Suprapubic skin (tissue), 4 donors: Measurements from ENCODE around the gene KCNIP3. TPM values are rescaled to one million over a fixed set of nuclear protein-coding genes. Genes with fewer than 3 reads are reported as not detected.
"Not testable (repeated sequence)": the region's sequence is repeated elsewhere in the genome, so short reads cannot be mapped to it uniquely, and the experiment has no call there.

Experiments used
- DNase-seq, 2 donors: peaks; one replicate each; pipeline ENCODE4 v3.0.0-alpha.2; 2019; ENCODE audit warnings: low spot score in 2 of 2
- H3K27ac ChIP-seq: fragments of 200-600 bp; sonication (generic); one replicate; pipeline ENCODE4 v1.5.1; 2019
- H3K27me3 ChIP-seq: fragments of 200-600 bp; sonication (generic); one replicate; pipeline ENCODE4 v1.5.1; 2019
- H3K36me3 ChIP-seq: fragments of 200-600 bp; sonication (generic); one replicate; pipeline ENCODE4 v1.5.1; 2019
- H3K4me1 ChIP-seq: fragments of 200-600 bp; sonication (generic); one replicate; pipeline ENCODE4 v1.5.1; 2019
- H3K4me3 ChIP-seq: fragments of 200-600 bp; sonication (generic); one replicate; pipeline ENCODE4 v1.5.1; 2019; ENCODE audit warnings: mild to moderate bottlenecking
- H3K9me3 ChIP-seq: fragments of 200-600 bp; sonication (generic); one replicate; pipeline ENCODE4 v1.5.1; 2019
- CTCF ChIP-seq, 2 donors: fragments of 200-600 bp in 1 of 2; fragments of 450-650 bp in 1 of 2; sonication (generic) in 1 of 2; IDR thresholded peaks; one replicate each; pipeline ENCODE4 v1.5.1; 2016 to 2019; ENCODE audit warnings: antibody characterized with exemption in 2 of 2, mild to moderate bottlenecking in 1 of 2, moderate library complexity in 1 of 2
- EP300 ChIP-seq: sonication (generic); formaldehyde crosslinking; IDR thresholded peaks from one replicate; pipeline ENCODE4 v1.6.1; 2017; ENCODE audit warnings: antibody characterized with exemption
- POLR2A ChIP-seq, 2 donors: fragments of 450-650 bp; IDR thresholded peaks; one replicate each; pipeline ENCODE4 v1.6.1; 2017; ENCODE audit warnings: antibody characterized with exemption in 2 of 2, mild to moderate bottlenecking in 2 of 2, moderate library complexity in 2 of 2
- POLR2AphosphoS5 ChIP-seq, 3 donors: sonication (generic); formaldehyde crosslinking; IDR thresholded peaks; one replicate each; pipeline ENCODE4 v1.6.1; 2017; ENCODE audit warnings: antibody characterized with exemption in 3 of 3
- WGBS: methylation state at CpG from one replicate; pipeline ENCODE4 v1.1.5; 2018; 5-methylcytosine and 5-hydroxymethylcytosine counted together
- total RNA-seq, 4 donors: library from RNA; depleted of rRNA; stranded (reverse); fragments of >200 nt; gene quantifications; one replicate each; pipeline ENCODE4 v1.1.0, GENCODE V29; 2016

The KCNIP3 gene
- total RNA-seq, 4 donors from 2014 or later = 7.1 to 21.6 (median 13.6) TPM

GRCh38 chr2:95401480-95401879 lies 104.3 kb downstream of the KCNIP3 start:
- 77% methylated on average over 9 of the region's 9 CpGs for WGBS
- Histone ChIP-seq H3K4me1 (peaks cover 23% of the 10 kb centered on the region), H3K9me3 (no peaks in the 10 kb centered on the region), H3K27me3 (no peaks in the 10 kb centered on the region), H3K27ac (no peak overlapping the region), H3K36me3 (no peaks in the 10 kb centered on the region), H3K4me3 (peak overlapping the region; percentile 71)
- TF ChIP-seq EP300 (no peak), CTCF (IDR thresholded peaks at IDR 0.05) (no peak), POLR2AphosphoS5 (IDR thresholded peaks at IDR 0.05) (no peak), POLR2A (IDR thresholded peaks at IDR 0.05) (no peak)
- no peak for DNase-seq

- peak overlapping the region; percentile 71 for H3K4me3 ChIP-seq
- not testable (repeated sequence) for H3K9me3 ChIP-seq, DNase-seq, H3K36me3 ChIP-seq, H3K27me3 ChIP-seq
- peaks cover 23% of the 10 kb centered on the region for H3K4me1 ChIP-seq
- 0% methylated on average over 2 of the region's 10 CpGs for WGBS
- peak overlapping the region; percentile 63 for H3K27ac ChIP-seq
These were observed 104.8 kb downstream of the KCNIP3 start for GRCh38 chr2:95402004-95402369.

GRCh38 chr2:95402370-95403203 lies 105.4 kb downstream of the KCNIP3 start, which contains the start of gene FAHD2A:
FAHD2A (plus strand) TSS chr2:95402708; CDS start chr2:95405559, 2,851 bp downstream.
- H3K9me3 ChIP-seq = no peaks in the 10 kb centered on the region
- H3K36me3 ChIP-seq = peaks cover 8% of the 10 kb centered on the region
- WGBS = 0% methylated on average over 19 of the region's 64 CpGs
- TF ChIP-seq EP300 (no peak), POLR2A (IDR thresholded peaks at IDR 0.05) (peak in 1 of 2 donors; percentile 27), POLR2AphosphoS5 (IDR thresholded peaks at IDR 0.05) (peak in 2 of 3 donors; percentile 47 to 70)
- H3K4me3 ChIP-seq = peak within 1 kb of the TSS; percentile 71
- peak within 1 kb of the TSS; percentile 63 for H3K27ac ChIP-seq
- no peaks in the 10 kb centered on the region for H3K27me3 ChIP-seq
- H3K4me1 ChIP-seq = peaks cover 23% of the 10 kb centered on the region
- peak; percentile 97 to 99 for DNase-seq

- Histone ChIP-seq H3K27ac (peak overlapping the region; percentile 63), H3K4me3 (peak overlapping the region; percentile 71), H3K4me1 (peaks cover 23% of the 10 kb centered on the region)
- DNase-seq, H3K9me3 ChIP-seq, H3K36me3 ChIP-seq, H3K27me3 ChIP-seq: not testable (repeated sequence)
- 3% methylated on average over 5 of the region's 5 CpGs for WGBS
These were observed 106.1 kb downstream of the KCNIP3 start for GRCh38 chr2:95403204-95403721.

GRCh38 chr2:95403824-95404223 lies 106.7 kb downstream of the KCNIP3 start:
- DNase-seq = not testable (repeated sequence)

GRCh38 chr2:95404676-95405075 lies 107.5 kb downstream of the KCNIP3 start:
- DNase-seq, H3K27me3 ChIP-seq, H3K9me3 ChIP-seq, H3K27ac ChIP-seq, H3K4me3 ChIP-seq: not testable (repeated sequence)
- WGBS = 87% methylated on average over 3 of the region's 3 CpGs
- Histone ChIP-seq H3K36me3 (peaks cover 16% of the 10 kb centered on the region), H3K4me1 (peaks cover 23% of the 10 kb centered on the region)

More at GRCh38 chr2:95403824-95404223, 106.7 kb downstream of the KCNIP3 start:
- H3K27ac ChIP-seq, H3K9me3 ChIP-seq, H3K27me3 ChIP-seq: not testable (repeated sequence)
- WGBS = 79% methylated on average over 5 of the region's 5 CpGs
- H3K36me3 ChIP-seq = peaks cover 15% of the 10 kb centered on the region
- H3K4me3 ChIP-seq = peak overlapping the region; percentile 71
- peaks cover 23% of the 10 kb centered on the region for H3K4me1 ChIP-seq

GRCh38 chr2:95411239-95411638 lies 114.1 kb downstream of the KCNIP3 start:
- 90% methylated on average over 3 of the region's 5 CpGs for WGBS

GRCh38 chr2:95414015-95414594 lies 117.0 kb downstream of the KCNIP3 start:
- WGBS = 53% methylated on average over 9 of the region's 9 CpGs
- H3K4me1 ChIP-seq, H3K9me3 ChIP-seq, H3K4me3 ChIP-seq, H3K36me3 ChIP-seq, H3K27me3 ChIP-seq, H3K27ac ChIP-seq: not testable (repeated sequence)
- DNase-seq = peak; percentile 90 to 92
- TF ChIP-seq CTCF (IDR thresholded peaks at IDR 0.05) = peak; percentile 79 to 80

More at GRCh38 chr2:95411239-95411638, 114.1 kb downstream of the KCNIP3 start:
- not testable (repeated sequence) for H3K9me3 ChIP-seq, H3K27ac ChIP-seq, H3K4me1 ChIP-seq, H3K4me3 ChIP-seq, DNase-seq, H3K27me3 ChIP-seq
- H3K36me3 ChIP-seq = peaks cover 23% of the 10 kb centered on the region

GRCh38 chr2:95415138-95415537 lies 118.0 kb downstream of the KCNIP3 start:
- not testable (repeated sequence) for H3K4me1 ChIP-seq, DNase-seq, H3K4me3 ChIP-seq, H3K27me3 ChIP-seq, H3K9me3 ChIP-seq, H3K36me3 ChIP-seq, H3K27ac ChIP-seq
- WGBS = 70% methylated on average over 3 of the region's 3 CpGs

- H3K9me3 ChIP-seq, H3K4me1 ChIP-seq, DNase-seq, H3K27me3 ChIP-seq, H3K4me3 ChIP-seq, H3K27ac ChIP-seq, H3K36me3 ChIP-seq: not testable (repeated sequence)
- WGBS = 87% methylated on average over 14 of the region's 16 CpGs
These were observed 118.4 kb downstream of the KCNIP3 start for GRCh38 chr2:95415561-95415960.

- DNase-seq = not testable (repeated sequence)
- WGBS = 20% methylated on average over 1 of the region's 30 CpGs
These were observed 130.2 kb downstream of the KCNIP3 start for GRCh38 chr2:95427196-95427867.

More at GRCh38 chr2:95427196-95427867, 130.2 kb downstream of the KCNIP3 start:
- H3K4me1 ChIP-seq, H3K9me3 ChIP-seq, H3K27ac ChIP-seq, H3K4me3 ChIP-seq, H3K27me3 ChIP-seq, H3K36me3 ChIP-seq: not testable (repeated sequence)
